OCI-LY1 (cell line): ENCODE results near the gene GID8.

Experiments used
- H2AFZ ChIP-seq: fragments of 200-600 bp; sonication (generic), shearing (Covaris generic); 2 replicates; pipeline ENCODE4 v1.6.0; 2014; ENCODE audit warnings: antibody characterized with exemption, mild to moderate bottlenecking, low read length
- H3F3A ChIP-seq: fragments of 200-600 bp; sonication (generic), shearing (Covaris generic); 2 replicates; pipeline ENCODE4 v1.6.0; 2014; ENCODE audit warnings: mild to moderate bottlenecking, antibody characterized with exemption, low read length, moderate library complexity; ENCODE audit not compliant: insufficient read depth
- H3K27ac ChIP-seq: fragments of 200-600 bp; sonication (generic); 2 replicates; pipeline ENCODE4 v1.5.1; 2014; ENCODE audit warnings: low read length, mixed run types, mild to moderate bottlenecking, low read depth; ENCODE audit not compliant: poor library complexity, severe bottlenecking
- H3K27me3 ChIP-seq: fragments of 200-600 bp; sonication (generic); 2 replicates; pipeline ENCODE4 v1.6.0; 2014; ENCODE audit warnings: antibody characterized with exemption, mild to moderate bottlenecking, low read length, moderate library complexity; ENCODE audit not compliant: insufficient read depth
- H3K36me3 ChIP-seq: fragments of 200-600 bp; sonication (generic); 2 replicates; pipeline ENCODE4 v1.6.1; 2014; ENCODE audit warnings: mild to moderate bottlenecking, antibody characterized with exemption, low read length, moderate library complexity, mixed read lengths; ENCODE audit not compliant: insufficient read depth
- H3K4me1 ChIP-seq: fragments of 200-600 bp; sonication (generic); 2 replicates; pipeline ENCODE4 v1.5.1; 2014; ENCODE audit warnings: mild to moderate bottlenecking, low read length, moderate library complexity; ENCODE audit not compliant: insufficient read depth, severe bottlenecking
- H3K4me2 ChIP-seq: fragments of 200-600 bp; sonication (generic), shearing (Covaris generic); 2 replicates; pipeline ENCODE4 v1.6.1; 2014; ENCODE audit warnings: low read length
- H3K4me3 ChIP-seq: fragments of 200-600 bp; sonication (generic); 2 replicates; pipeline ENCODE4 v1.5.1; 2014; ENCODE audit warnings: low read length, low read depth, mild to moderate bottlenecking, mixed read lengths; ENCODE audit not compliant: poor library complexity, severe bottlenecking
- H3K79me2 ChIP-seq: fragments of 200-600 bp; shearing (Covaris generic); 2 replicates; pipeline ENCODE4 v1.6.1; 2016; ENCODE audit warnings: mixed run types, low read length, mixed read lengths; ENCODE audit not compliant: insufficient read depth
- H3K9ac ChIP-seq: fragments of 200-600 bp; sonication (generic), shearing (Covaris generic); 2 replicates; pipeline ENCODE4 v1.6.1; 2014; ENCODE audit warnings: mild to moderate bottlenecking, low read length, mixed read lengths
- H3K9me2 ChIP-seq: fragments of 200-600 bp; sonication (generic), shearing (Covaris generic); 2 replicates; pipeline ENCODE4 v1.6.1; 2014; ENCODE audit warnings: low read depth, mild to moderate bottlenecking, low read length, mixed read lengths
- H3K9me3 ChIP-seq: fragments of 200-600 bp; shearing (Covaris generic); 2 replicates; pipeline ENCODE4 v1.6.1; 2014; ENCODE audit warnings: low read length, mixed read lengths
- H4K20me1 ChIP-seq: fragments of 200-600 bp; sonication (generic), shearing (Covaris generic); 2 replicates; pipeline ENCODE4 v1.6.0; 2016; ENCODE audit warnings: mild to moderate bottlenecking, low read length; ENCODE audit not compliant: insufficient read depth
- CTCF ChIP-seq: fragments of 200-600 bp; sonication (generic), shearing (Covaris generic); IDR thresholded peaks from 2 replicates; pipeline ENCODE4 v1.5.1; 2017; ENCODE audit warnings: mild to moderate bottlenecking, antibody characterized with exemption, low read length, moderate library complexity, mixed read lengths
- EZH2 ChIP-seq: fragments of 200-600 bp; sonication (generic), shearing (Covaris generic); IDR thresholded peaks from 2 replicates; pipeline ENCODE4 v1.8.0; 2017; ENCODE audit warnings: borderline replicate concordance, mixed run types, mild to moderate bottlenecking, antibody characterized with exemption, low read length, moderate library complexity, mixed read lengths

The GID8 gene

DNA sequence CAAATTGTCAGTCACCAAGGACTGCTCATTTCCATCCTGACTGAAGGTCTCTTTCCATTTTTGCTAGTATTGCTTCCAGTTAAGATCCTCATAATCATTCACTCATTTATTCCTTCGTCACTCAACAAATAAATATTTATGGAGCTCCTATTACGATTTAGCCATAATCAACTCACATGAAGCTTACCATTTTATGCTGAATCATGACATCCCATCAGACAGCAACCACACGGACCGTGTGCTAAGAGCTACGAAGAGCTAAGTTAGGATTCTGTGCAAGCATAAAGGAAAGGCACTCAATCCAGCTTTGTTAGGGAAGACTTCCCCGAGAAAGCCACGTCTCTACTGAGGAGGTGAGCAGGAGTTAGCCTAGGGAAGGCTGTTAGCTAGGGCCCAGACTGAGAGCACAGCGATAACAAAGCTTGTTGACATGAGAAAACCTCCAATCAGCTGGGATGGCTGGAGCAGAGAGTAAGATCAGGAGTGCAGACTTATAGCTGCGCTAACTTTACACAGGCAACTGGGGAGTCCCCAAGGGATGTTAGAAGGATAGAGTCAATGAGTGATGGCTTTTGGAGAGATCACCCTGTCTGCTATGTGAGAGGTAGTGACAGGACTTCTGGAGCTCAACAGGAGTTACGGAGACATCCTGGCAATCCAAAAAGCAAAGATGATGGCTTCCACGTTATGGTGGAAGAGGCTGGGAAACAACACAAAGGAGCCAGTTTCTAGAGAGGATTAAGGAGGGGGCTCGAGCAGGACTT is 2.6 kb upstream of the GID8 start:
- peaks cover 90% of the 10 kb centered on the region for H3K79me2 ChIP-seq
- no peaks in the 10 kb centered on the region for H3F3A ChIP-seq
- no peaks in the 10 kb centered on the region for H3K9me2 ChIP-seq
- H3K4me2 ChIP-seq, result no peak overlapping the region; the same call in 1 of the 2 replicates
- TF ChIP-seq EZH2 (no peak), CTCF (no peak)
- no peaks in the 10 kb centered on the region for H4K20me1 ChIP-seq
- H3K27me3 ChIP-seq, result no peaks in the 10 kb centered on the region
- H3K9ac ChIP-seq, result no peak overlapping the region
- peaks cover 44% of the 10 kb centered on the region for H3K36me3 ChIP-seq
- no peaks in the 10 kb centered on the region for H3K9me3 ChIP-seq
- H2AFZ ChIP-seq, result no peak overlapping the region
- H3K4me3 ChIP-seq, result no peak overlapping the region
- H3K4me1 ChIP-seq, result peaks cover 46% of the 10 kb centered on the region
- H3K27ac ChIP-seq, result no peak overlapping the region

DNA sequence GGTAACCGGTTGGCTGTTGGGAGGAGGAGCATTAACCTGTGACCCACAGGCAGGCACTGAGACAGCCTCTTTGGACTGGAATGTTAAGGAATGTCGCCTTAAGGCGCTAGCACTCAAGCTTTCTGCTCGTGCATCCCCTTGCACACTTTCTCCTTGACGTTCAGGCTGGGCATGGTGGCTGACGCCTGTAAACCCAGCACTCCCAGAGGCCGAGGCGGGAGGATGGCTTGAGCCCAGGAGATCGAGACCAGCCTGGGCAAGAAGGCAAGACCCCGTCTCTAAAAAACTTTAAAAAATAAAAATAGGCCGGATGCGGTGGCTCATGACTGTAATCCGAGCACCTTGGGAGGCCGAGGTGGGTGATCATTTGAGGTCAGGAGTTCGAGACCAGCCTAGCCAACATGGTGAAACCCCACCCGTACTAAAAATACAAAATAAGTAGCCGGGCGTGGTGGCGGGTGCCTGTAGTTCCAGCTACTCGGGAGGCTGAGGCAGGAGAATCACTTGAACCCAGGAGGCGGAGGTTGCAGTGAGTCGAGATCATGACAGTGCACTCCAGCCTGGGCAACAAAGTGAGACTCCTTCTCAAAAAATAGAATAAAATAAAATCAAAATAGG is 1.9 kb upstream of the GID8 start:
- Histone ChIP-seq H4K20me1 (no peaks in the 10 kb centered on the region), H2AFZ (no peak overlapping the region), H3K9me2 (no peaks in the 10 kb centered on the region), H3K4me2 (peak overlapping the region; percentile 98), H3K4me1 (peaks cover 46% of the 10 kb centered on the region), H3K79me2 (peaks cover 90% of the 10 kb centered on the region), H3K9ac (no peak overlapping the region; the same call in 1 of the 2 replicates), H3K27ac (no peak overlapping the region), H3F3A (no peaks in the 10 kb centered on the region), H3K4me3 (peak overlapping the region; percentile 97), H3K27me3 (no peaks in the 10 kb centered on the region), H3K9me3 (no peaks in the 10 kb centered on the region), H3K36me3 (peaks cover 45% of the 10 kb centered on the region)
- TF ChIP-seq EZH2 (no peak), CTCF (no peak)

DNA sequence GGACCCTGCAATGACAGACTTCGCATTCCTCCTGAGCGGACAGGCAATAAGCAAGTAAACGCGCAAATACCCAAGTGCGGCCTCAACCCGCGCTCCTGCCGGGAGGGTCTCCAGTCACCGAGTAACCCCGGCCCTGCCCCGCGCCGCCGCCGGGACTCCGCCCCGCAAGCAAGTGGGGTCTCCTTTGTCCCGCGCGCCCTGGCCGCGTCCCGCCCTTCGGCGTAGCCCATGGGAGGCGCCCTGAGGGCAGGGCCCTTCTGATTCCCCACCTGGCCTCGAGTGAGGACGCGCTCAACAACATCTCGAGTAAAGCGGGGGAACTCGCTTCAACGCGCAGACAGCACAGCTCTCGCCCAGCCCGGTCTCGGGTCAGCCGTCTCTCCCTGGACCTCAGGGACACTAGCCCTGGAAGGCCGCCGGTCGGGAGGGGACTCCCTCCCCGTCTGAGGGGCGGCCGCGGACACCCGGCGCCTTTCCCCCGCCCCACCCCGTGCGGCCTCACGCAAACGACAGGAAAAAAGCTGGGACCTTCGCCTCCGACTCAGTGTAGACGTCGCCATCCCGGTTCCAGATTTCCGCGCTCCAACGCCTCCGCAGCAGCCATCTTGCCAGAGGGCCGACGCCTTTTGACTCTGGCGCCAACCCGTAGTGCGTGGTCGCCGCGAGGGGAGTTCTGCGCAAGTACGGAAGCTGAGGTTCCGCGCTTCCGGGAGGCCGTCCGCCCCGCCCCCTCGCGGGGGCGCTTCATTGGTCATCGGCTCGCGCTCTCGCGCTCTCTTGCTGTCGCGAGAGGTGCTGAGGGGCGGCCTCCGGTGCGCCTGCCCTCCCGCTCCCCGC is 461 bp upstream of the GID8 start:
- H3K4me3 ChIP-seq, result peak overlapping the region; percentile 97
- no peaks in the 10 kb centered on the region for H3K9me3 ChIP-seq
- peak overlapping the region; percentile 98 for H3K4me2 ChIP-seq
- peak overlapping the region; percentile 38 for H3K27ac ChIP-seq
- H3K9ac ChIP-seq, result peak overlapping the region; percentile 98
- H3K4me1 ChIP-seq, result peaks cover 38% of the 10 kb centered on the region
- no peak overlapping the region for H2AFZ ChIP-seq
- H3K9me2 ChIP-seq, result no peaks in the 10 kb centered on the region
- TF ChIP-seq CTCF (no peak), EZH2 (no peak)
- H3K27me3 ChIP-seq, result no peaks in the 10 kb centered on the region
- H3K36me3 ChIP-seq, result peaks cover 55% of the 10 kb centered on the region
- peaks cover 78% of the 10 kb centered on the region for H3K79me2 ChIP-seq
- H4K20me1 ChIP-seq, result no peaks in the 10 kb centered on the region
- 0 out of 2 replicates have a peak, but pooled peaks cover 3% of the 10 kb centered on the region for H3F3A ChIP-seq
